22Rv1 (cell line): ENCODE data around the gene COQ5.

Experiments used
- H3K27ac ChIP-seq: fragments of 450-650 bp; 2 replicates; pipeline ENCODE4 v1.5.1; 2017
- ZFX ChIP-seq: fragments of 450-650 bp; IDR thresholded peaks from 2 replicates; pipeline ENCODE4 v1.6.1; 2017; ENCODE audit warnings: antibody characterized with exemption, borderline replicate concordance
- TF ChIP-seq, protein P1 (sequence below): fragments of 450-650 bp; IDR thresholded peaks from 2 replicates; pipeline ENCODE4 v1.5.1; 2017; ENCODE audit warnings: mild to moderate bottlenecking

COQ5 gene

DNA sequence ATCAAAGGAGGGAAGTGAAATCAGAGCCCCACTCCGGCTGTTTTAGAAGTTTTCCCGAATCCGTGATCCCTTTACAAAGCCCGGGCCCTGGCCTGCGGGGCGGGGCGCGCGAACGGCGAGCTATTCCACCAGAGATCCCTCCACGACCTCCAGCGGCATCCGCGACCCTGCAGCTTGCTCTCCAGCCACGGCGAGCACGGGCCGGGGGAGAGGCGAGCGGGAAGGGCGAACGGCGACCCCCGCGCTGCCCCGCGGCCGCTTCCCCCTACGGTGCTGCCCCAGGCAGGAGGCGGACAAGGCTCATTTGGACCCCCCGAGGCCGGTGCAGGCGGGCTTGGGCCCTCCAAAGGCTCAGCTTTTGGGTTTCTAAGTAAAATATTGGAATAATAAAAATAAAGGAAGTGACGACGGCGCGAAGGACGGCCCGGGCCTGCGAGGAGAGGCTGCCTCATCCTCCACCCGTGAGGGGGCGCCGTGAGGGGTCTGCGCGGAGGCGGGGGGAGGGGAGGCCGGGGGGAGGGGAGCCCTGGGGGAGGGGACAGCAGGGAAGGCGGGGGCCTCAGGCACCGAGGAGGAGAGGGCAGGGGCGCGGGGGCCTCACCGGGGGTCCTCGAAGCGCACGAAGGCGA, 60.0 kb downstream of the COQ5 start:
- no peak for TF ChIP-seq ZFX
- TF ChIP-seq, protein P1, sequence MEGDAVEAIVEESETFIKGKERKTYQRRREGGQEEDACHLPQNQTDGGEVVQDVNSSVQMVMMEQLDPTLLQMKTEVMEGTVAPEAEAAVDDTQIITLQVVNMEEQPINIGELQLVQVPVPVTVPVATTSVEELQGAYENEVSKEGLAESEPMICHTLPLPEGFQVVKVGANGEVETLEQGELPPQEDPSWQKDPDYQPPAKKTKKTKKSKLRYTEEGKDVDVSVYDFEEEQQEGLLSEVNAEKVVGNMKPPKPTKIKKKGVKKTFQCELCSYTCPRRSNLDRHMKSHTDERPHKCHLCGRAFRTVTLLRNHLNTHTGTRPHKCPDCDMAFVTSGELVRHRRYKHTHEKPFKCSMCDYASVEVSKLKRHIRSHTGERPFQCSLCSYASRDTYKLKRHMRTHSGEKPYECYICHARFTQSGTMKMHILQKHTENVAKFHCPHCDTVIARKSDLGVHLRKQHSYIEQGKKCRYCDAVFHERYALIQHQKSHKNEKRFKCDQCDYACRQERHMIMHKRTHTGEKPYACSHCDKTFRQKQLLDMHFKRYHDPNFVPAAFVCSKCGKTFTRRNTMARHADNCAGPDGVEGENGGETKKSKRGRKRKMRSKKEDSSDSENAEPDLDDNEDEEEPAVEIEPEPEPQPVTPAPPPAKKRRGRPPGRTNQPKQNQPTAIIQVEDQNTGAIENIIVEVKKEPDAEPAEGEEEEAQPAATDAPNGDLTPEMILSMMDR, result no peak
- H3K27ac ChIP-seq, result peak overlapping the region; percentile 89

DNA sequence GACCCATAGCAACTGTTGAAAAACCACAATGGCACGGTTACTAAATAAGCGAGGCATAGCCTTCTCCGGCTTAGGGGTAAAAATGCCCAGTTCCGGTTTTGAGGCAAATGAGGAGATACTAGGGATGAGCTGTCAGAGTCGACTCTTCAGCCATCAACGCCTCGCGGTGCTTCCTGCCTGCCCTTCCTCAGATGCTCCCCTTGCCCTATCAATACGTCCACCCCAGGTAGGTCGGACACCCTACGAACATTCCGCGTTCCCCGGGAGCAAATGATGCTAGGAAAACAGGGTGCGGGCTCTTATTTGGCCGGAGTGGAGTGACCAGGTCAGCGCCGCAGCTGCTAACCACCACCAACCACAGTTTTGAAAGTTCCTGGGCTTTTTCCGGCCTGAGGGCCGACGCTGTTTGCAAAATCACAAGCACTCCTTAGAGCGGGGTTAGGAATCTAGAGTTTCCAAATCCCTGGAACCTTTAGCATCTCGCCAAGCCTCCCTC, 60.6 kb downstream of the COQ5 start:
- no peak for TF ChIP-seq ZFX
- TF ChIP-seq, protein P1, result no peak
- H3K27ac ChIP-seq, result peak overlapping the region; percentile 89

DNA sequence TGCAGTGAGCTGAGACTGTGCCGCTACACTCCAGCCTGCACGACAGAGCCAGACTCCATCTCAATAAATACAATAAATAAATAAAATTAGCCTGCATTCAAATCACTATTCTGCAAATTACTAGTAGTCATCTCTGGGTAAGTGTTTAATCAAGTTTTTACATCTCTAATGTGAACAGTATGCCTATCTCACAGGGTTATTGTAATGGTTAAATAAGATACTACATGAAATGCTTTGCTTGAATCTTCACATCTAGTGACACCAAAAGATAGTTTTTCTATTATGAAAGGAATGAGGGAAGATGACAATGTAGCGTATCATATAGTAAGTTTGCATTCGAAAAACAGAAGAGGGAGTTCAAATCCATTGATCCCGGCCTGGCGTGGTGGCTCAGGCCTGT, 61.5 kb downstream of the COQ5 start:
- peak overlapping the region; percentile 19; the same call in 1 of the 2 replicates for H3K27ac ChIP-seq
- TF ChIP-seq, protein P1, result no peak
- no peak for TF ChIP-seq ZFX

DNA sequence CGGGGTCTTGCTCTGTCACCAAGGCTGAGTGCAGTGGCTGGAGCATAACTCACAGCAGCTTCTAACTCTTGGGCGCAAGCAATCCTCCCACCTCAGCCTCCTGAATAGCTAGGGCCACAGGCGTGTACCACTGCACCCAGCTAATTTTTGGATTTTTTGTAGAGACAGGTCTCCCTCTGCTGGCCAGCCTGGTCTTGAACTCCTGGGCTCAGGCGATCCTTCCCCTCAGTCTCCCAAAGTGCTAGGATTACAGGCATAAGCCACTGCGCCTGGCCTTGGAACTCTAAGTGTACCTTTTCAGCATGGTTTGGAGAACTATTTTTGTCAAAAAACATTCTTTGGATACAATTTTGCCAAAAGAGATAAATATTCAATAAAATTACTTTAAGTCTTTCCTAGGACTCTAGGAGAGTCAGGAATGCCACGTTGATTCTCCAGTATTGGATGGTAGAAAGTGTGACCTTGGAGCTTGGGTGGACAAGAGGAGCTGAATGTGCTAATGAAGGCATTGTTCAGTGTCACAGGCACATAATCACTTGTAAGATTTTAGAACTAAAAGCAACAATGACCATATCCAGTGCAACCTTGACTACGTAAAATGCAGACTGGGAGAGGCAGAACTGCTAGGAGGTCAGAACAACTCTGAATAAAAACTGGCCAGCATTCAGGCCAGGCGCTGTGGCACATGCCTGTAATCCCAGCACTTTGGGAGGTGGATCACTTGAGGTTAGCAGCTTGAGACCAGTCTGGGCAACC, 62.2 kb downstream of the COQ5 start:
- H3K27ac ChIP-seq, result peak overlapping the region; percentile 19; the same call in 1 of the 2 replicates
- no peak for TF ChIP-seq ZFX
- TF ChIP-seq, protein P1, result peak; percentile 81

DNA sequence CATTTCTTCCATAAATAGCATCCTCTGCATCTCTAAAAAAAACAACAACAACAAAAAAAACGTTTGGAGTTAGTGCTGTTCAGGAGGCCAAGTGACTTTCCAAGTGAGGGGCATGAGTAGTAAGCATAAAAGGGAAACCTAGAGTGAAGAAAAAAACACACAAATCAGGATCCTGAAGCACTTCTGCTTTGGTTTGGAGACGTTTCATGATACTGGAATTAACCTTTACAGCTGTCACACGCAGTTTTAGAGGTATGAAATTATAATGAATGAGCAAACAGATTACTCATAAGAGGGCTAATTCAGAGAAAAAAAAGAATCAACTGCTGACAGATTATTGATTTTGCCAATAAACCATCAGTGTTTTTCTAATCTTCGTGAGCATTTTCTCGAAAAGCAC, 63.2 kb downstream of the COQ5 start:
- TF ChIP-seq, protein P1, result no peak
- no peak for TF ChIP-seq ZFX
- no peak overlapping the region; the same call in 1 of the 2 replicates for H3K27ac ChIP-seq

DNA sequence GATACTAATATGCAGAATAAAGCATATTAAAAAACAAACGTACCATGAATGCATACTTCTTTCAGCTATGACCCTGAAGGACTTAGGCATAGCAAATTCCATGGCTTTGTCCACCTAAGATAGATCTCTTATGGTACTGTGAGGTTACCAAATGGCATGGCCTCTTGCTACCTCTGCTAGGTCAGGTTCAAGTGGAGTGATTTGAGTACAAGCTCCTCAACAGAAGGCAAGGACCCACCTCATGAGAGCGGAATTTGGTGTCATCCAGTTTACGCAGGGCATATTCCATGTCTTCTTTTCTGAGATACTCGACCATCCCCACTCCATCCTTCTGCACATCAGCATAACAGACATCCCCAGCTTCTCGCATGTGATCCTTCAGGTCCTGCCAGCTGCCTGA, 65.2 kb downstream of the COQ5 start:
- no peak overlapping the region for H3K27ac ChIP-seq
- TF ChIP-seq, protein P1, result no peak
- no peak for TF ChIP-seq ZFX
